WERI-Rb-1 (cell line): ENCODE data around the gene DHRS9.

Source experiments
- DNase-seq: peaks from one replicate; pipeline ENCODE4 v3.0.0-alpha.2; 2020
- H3K27ac ChIP-seq: fragments of 250-450 bp; sonication (Bioruptor Pico); 2 replicates; pipeline ENCODE4 v1.5.1; 2020; ENCODE audit warnings: mild to moderate bottlenecking, moderate library complexity
- H3K27me3 ChIP-seq: fragments of 250-450 bp; sonication (Bioruptor Pico); 2 replicates; pipeline ENCODE4 v1.5.1; 2021; ENCODE audit warnings: mild to moderate bottlenecking, low read depth, moderate library complexity; ENCODE audit not compliant: insufficient read depth, severe bottlenecking
- H3K36me3 ChIP-seq: fragments of 250-450 bp; sonication (Bioruptor Pico); 2 replicates; pipeline ENCODE4 v1.5.1; 2020; ENCODE audit warnings: mild to moderate bottlenecking, moderate library complexity
- H3K4me3 ChIP-seq: 2 replicates; pipeline ENCODE4 v1.5.1; 2011; ENCODE audit warnings: low read depth, mild to moderate bottlenecking, control low read depth, low read length
- H3K9me3 ChIP-seq: fragments of 250-450 bp; sonication (Bioruptor Pico); 2 replicates; pipeline ENCODE4 v1.5.1; 2021; ENCODE audit warnings: mild to moderate bottlenecking, moderate library complexity; ENCODE audit not compliant: severe bottlenecking
- TF ChIP-seq, protein P1 (sequence below): IDR thresholded peaks from 2 replicates; pipeline ENCODE4 v1.5.1; 2011; ENCODE audit warnings: low read depth, mild to moderate bottlenecking, control low read depth, inconsistent platforms, low read length

The DHRS9 gene

DNA sequence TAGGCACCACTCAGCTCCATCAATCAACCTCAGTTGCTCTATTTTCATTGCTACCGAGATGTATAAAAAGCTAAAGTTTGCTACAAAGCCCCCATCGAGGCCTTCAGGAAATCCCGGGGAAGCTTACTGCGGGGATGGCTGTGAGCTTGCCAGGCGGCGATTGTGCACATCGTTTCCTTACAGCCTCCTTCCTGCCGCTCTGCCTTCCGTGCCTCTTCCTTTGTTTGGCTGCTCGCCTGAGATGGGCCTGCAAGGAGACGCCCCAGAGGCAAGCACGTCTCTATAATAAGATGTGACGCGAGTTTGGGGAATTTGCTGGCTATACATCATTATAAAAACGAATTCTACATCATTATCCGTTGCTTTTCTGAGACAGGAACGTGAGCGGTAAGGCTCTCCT is 41.6 kb downstream of the DHRS9 start:
- H3K4me3 ChIP-seq: no peak overlapping the region
- no peaks in the 10 kb centered on the region for H3K9me3 ChIP-seq
- H3K27ac ChIP-seq: no peak overlapping the region
- no peaks in the 10 kb centered on the region for H3K36me3 ChIP-seq
- H3K27me3 ChIP-seq: peaks cover 43% of the 10 kb centered on the region
- TF ChIP-seq, protein P1, sequence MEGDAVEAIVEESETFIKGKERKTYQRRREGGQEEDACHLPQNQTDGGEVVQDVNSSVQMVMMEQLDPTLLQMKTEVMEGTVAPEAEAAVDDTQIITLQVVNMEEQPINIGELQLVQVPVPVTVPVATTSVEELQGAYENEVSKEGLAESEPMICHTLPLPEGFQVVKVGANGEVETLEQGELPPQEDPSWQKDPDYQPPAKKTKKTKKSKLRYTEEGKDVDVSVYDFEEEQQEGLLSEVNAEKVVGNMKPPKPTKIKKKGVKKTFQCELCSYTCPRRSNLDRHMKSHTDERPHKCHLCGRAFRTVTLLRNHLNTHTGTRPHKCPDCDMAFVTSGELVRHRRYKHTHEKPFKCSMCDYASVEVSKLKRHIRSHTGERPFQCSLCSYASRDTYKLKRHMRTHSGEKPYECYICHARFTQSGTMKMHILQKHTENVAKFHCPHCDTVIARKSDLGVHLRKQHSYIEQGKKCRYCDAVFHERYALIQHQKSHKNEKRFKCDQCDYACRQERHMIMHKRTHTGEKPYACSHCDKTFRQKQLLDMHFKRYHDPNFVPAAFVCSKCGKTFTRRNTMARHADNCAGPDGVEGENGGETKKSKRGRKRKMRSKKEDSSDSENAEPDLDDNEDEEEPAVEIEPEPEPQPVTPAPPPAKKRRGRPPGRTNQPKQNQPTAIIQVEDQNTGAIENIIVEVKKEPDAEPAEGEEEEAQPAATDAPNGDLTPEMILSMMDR: no peak
- DNase-seq: no peak

DNA sequence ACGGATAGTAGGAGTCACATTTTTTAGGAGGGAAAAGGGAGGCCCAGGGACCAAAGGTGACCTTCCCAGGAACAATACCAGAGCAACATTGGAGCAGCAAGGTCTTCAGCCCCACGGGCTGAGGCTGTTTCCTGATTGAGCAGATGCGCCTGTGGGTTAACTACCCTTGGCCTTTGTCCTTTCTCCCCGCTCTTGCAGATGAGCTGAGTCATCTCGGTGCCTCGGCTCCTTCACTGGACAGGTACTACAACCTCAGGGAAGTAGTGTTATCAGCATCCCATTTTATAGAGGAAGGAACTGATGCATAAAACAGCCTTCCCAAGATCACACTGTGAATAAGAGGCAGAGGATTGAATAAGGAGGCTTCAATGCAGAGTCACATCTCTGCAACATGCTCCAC is 43.5 kb downstream of the DHRS9 start:
- Histone ChIP-seq H3K4me3 (no peak overlapping the region), H3K9me3 (no peaks in the 10 kb centered on the region), H3K36me3 (no peaks in the 10 kb centered on the region), H3K27me3 (peaks cover 41% of the 10 kb centered on the region), H3K27ac (no peak overlapping the region)
- TF ChIP-seq, protein P1: no peak
- no peak for DNase-seq

DNA sequence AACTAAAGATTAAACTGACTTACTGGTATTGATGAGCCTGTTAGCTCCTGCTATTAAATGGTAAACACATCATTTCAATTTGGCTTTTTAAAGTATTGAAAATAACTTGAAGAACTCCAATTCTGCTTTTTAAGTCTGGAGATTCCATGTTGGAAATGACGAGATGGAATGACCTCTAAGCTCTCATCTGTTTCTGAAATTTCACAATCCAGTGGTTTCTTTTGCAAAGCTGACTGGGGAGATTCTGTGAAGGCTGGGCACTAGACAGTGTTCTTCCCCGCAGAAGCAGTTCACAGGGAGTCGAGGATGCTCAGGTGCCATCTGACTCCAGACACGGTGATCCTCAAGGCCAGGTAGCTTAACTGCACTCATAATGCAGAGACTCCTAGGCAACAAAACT is 44.7 kb downstream of the DHRS9 start:
- DNase-seq: no peak
- peaks cover 36% of the 10 kb centered on the region for H3K27me3 ChIP-seq

DNA sequence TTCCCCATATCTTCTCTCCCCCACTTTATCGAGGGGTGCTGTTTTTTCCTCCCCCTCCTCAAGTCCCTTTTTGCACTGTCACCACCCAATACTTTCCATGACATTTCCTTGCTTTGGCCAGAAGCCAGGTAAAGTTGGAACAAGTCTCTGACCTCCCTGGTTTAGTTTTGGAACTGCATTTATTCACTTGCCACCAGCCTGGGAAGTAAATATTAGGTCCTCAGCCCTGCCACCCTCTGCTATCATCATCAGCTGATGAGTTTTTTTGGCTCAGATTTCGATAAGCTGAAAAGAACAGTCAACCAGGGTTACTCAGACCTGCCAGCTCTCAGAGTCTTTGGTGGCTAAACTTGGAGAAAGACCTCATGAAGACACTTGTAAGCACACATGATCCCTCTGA is 47.0 kb downstream of the DHRS9 start:
- TF ChIP-seq, protein P1: no peak
- Histone ChIP-seq H3K27ac (no peak overlapping the region), H3K4me3 (no peak overlapping the region), H3K36me3 (no peaks in the 10 kb centered on the region), H3K9me3 (no peaks in the 10 kb centered on the region), H3K27me3 (peaks cover 21% of the 10 kb centered on the region)
- no peak for DNase-seq

More for the DNA sequence above, 44.7 kb downstream of the DHRS9 start:
- Histone ChIP-seq H3K36me3 (no peaks in the 10 kb centered on the region), H3K9me3 (no peaks in the 10 kb centered on the region), H3K4me3 (no peak overlapping the region), H3K27ac (no peak overlapping the region)
- TF ChIP-seq, protein P1: no peak

DNA sequence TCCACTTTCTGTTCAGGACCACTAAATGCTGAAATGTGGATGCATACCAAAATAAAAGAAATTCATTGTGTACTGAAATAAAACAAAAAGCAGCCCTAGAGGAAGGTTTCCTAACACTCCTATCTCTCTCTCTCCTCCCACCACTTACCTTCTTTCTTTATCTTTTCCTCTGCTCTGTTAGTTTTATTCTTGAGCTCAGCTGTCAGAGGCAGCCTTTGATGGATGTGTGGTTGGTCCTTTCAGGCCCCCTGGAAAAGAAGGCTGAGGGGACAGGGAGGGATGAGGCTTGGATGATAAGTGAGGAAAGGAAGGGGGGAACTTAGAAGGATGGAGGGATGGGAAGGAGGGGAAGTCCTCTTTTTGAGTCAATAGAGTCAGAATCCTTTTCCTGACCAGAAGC is 47.6 kb downstream of the DHRS9 start:
- DNase-seq: no peak
- H3K4me3 ChIP-seq: no peak overlapping the region
- H3K9me3 ChIP-seq: no peaks in the 10 kb centered on the region
- H3K27me3 ChIP-seq: peaks cover 17% of the 10 kb centered on the region
- TF ChIP-seq, protein P1: no peak
- H3K27ac ChIP-seq: no peak overlapping the region
- H3K36me3 ChIP-seq: no peaks in the 10 kb centered on the region

DNA sequence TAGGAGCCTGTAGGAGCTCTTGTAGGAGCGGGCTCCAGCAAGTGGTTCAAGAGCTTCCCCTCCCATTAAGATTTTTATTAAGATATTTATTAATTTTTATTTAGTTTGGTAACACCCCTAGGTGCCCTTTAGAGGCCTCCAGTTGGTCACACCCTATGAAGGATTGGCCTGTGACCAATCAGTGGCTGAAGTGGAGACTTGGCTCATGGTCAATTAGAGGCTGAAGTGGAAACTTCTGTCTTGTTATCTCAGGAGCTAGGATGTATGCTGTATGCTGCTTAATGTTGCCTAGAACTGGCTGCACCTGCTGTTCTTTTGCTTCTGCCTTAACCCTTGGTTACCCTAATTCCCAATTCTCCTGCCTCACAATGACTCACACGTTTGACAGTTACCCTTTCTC is 48.7 kb downstream of the DHRS9 start:
- TF ChIP-seq, protein P1: no peak
- H3K27ac ChIP-seq: no peak overlapping the region
- no peak overlapping the region for H3K4me3 ChIP-seq
- H3K36me3 ChIP-seq: no peaks in the 10 kb centered on the region
- peaks cover 7% of the 10 kb centered on the region for H3K27me3 ChIP-seq
- H3K9me3 ChIP-seq: no peaks in the 10 kb centered on the region
- DNase-seq: no peak
